ENCODE measurements around the gene PLEKHG7.

PLEKHG7 gene

GRCh38 chr12:92814584-92814983 is 111.8 kb downstream of the PLEKHG7 start:
- DNase-seq: no peak

DNA sequence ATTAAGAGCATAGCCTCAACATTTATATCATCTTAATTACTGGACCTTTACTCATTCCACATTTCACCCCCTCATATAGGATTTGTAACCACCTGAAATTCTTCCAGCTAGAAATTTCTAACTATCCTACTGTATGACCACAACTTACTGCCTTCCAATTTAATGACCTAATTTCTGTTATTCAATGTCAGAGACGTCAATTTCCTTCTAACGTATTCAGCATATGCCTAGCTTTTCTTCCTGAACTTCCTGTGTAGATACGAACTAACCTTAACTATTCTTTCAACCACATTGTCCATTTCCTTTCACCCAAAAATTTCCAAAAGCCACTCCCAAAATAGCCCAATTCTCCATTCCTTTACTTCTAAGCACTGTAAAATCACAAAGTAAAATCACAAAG is 118.4 kb downstream of the PLEKHG7 start:
- DNase-seq: no peak
